ENCODE results near the gene KLF9. TPM values are rescaled to one million over a fixed set of nuclear protein-coding genes. Genes with fewer than 3 reads are reported as not detected.

Gene KLF9
- total and polyA plus RNA-seq, 9 of the 15 experiments (the other 6 are each of a cell fraction or from before 2014, with no cell fraction given): 3.3 to 11.9 (median 6.9) TPM

GRCh38 chr9:70340572-70340971, 73.9 kb downstream of the KLF9 start:
- intact Hi-C loops (cut with micrococcal nuclease): loop anchor here (1.0 kb wide), 1 partner anchor 262 kb away; no protein-coding TSS in a partner anchor

More at GRCh38 chr9:70340572-70340971, 73.9 kb downstream of the KLF9 start:
- Histone ChIP-seq H2AFZ (ENCODE audit: low read depth, low read length) (no peak overlapping the region), H3K79me2 (ENCODE audit: control insufficient read depth, insufficient read depth, low read length) (no peaks in the 10 kb centered on the region), H3K4me1 (replicated peaks in 1 of 2; ENCODE audit: control insufficient read depth in 2 of 2, insufficient read depth in 2 of 2, low read length in 2 of 2) (no peaks in the 10 kb centered on the region; a peak in 1 of 5 replicates), H3K9me1 (ENCODE audit: control insufficient read depth, insufficient read depth, low read length) (no peaks in the 10 kb centered on the region), H3K9ac (ENCODE audit: insufficient read depth in 1 of 2, low read depth in 2 of 2, low read length in 2 of 2) (no peak overlapping the region), H3K9me3 (replicated peaks; ENCODE audit: control insufficient read depth, insufficient read depth, low read depth, low read length) (no peaks in the 10 kb centered on the region), H3K27ac (ENCODE audit: extremely low read depth, low read depth, low read length) (no peak overlapping the region), H3K4me3 (no peak overlapping the region), H3K36me3 (ENCODE audit: control insufficient read depth, insufficient read depth, low read length) (peaks cover 6% of the 10 kb centered on the region; the same call in 2 of the 3 replicates), H3K4me2 (ENCODE audit: insufficient read depth, low read length) (no peak overlapping the region), H3K27me3 (ENCODE audit: control insufficient read depth in 2 of 2, insufficient read depth in 2 of 2, low read length in 2 of 2) (no peaks in the 10 kb centered on the region), H4K20me1 (replicated peaks; ENCODE audit: control insufficient read depth, insufficient read depth, low read length) (no peaks in the 10 kb centered on the region)
- FAIRE-seq: no peak
- WGBS (ENCODE audit: insufficient coverage, low coverage, missing lambda C conversion rate): 8% methylated on average over 1 of the region's 1 CpG
- ATAC-seq: no peak
- DNase-seq (ENCODE audit: extremely low read depth in 1 of 4, low spot score in 3 of 4): peak in 2 of 4 experiments; percentile 6 to 7
- TF ChIP-seq, protein P1, sequence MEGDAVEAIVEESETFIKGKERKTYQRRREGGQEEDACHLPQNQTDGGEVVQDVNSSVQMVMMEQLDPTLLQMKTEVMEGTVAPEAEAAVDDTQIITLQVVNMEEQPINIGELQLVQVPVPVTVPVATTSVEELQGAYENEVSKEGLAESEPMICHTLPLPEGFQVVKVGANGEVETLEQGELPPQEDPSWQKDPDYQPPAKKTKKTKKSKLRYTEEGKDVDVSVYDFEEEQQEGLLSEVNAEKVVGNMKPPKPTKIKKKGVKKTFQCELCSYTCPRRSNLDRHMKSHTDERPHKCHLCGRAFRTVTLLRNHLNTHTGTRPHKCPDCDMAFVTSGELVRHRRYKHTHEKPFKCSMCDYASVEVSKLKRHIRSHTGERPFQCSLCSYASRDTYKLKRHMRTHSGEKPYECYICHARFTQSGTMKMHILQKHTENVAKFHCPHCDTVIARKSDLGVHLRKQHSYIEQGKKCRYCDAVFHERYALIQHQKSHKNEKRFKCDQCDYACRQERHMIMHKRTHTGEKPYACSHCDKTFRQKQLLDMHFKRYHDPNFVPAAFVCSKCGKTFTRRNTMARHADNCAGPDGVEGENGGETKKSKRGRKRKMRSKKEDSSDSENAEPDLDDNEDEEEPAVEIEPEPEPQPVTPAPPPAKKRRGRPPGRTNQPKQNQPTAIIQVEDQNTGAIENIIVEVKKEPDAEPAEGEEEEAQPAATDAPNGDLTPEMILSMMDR (IDR thresholded peaks at IDR 0.05 in 2 of 3, conservative IDR thresholded peaks at IDR 0.05 in 1 of 3; ENCODE audit: insufficient read depth in 2 of 3, low read depth in 1 of 3, low read length in 3 of 3): peak in 1 of 3 experiments; percentile 46; a peak in 3 of 6 replicates
- TF ChIP-seq ZNF696 (CRISPR knock-in tag; conservative IDR thresholded peaks at IDR 0.05) (no peak), DEAF1 (CRISPR knock-in tag; IDR thresholded peaks at IDR 0.05) (peak; percentile 44; the same call in 1 of the 2 replicates), PRMT5 (CRISPR knock-in tag; IDR thresholded peaks at IDR 0.05) (no peak), TFAM (CRISPR knock-in tag; conservative IDR thresholded peaks at IDR 0.05) (no peak), RAD21 (CRISPR knock-in tag; conservative IDR thresholded peaks at IDR 0.05 in 1 of 2, IDR thresholded peaks at IDR 0.05 in 1 of 2) (peak; percentile 44 to 67), REST (IDR thresholded peaks at IDR 0.05; ENCODE audit: borderline replicate concordance) (peak; percentile 29; the same call in 1 of the 2 replicates), REST (CRISPR knock-in tag; IDR thresholded peaks at IDR 0.05; ENCODE audit: low read depth) (no peak)
- in situ Hi-C loops (cut with MboI): loop anchor here (5.0 kb wide), 1 partner anchor 262 kb away; no protein-coding TSS in a partner anchor
- no TSS peak for BruUV-seq (replicated peaks)
- POLR2A ChIA-PET: interaction anchor here (0.9 to 1.1 kb wide), 2 partner anchors 80 to 180 kb away, joined by 3 to 5 read pairs; no protein-coding TSS in a partner anchor
- CTCF ChIA-PET (ENCODE audit: low intra/inter-chr PET ratio): interaction anchor here (0.6 to 1.9 kb wide), 4 partner anchors 144 to 1429 kb away, joined by 3 to 12 read pairs (median 5); no protein-coding TSS in a partner anchor
